Neural progenitor cell (in vitro differentiated cells): ENCODE measurements around the gene ENPP7. TPM values are rescaled to one million over a fixed set of nuclear protein-coding genes. Genes with fewer than 3 reads are reported as not detected.

ENCODE experiments used
- DNase-seq: peaks from one replicate; pipeline ENCODE4 v3.0.0-alpha.2; 2016; ENCODE audit warnings: low spot score
- H2AFZ ChIP-seq: fragments of 200-600 bp; sonication (generic); replicated peaks from 2 replicates; pipeline ENCODE4 v1.6.1; 2016; ENCODE audit warnings: antibody characterized with exemption
- H3F3A ChIP-seq: fragments of 200-600 bp; sonication (generic); 2 replicates; pipeline ENCODE4 v1.6.1; 2016; ENCODE audit warnings: antibody characterized with exemption, low read depth
- H3K27ac ChIP-seq: fragments of 200-600 bp; sonication (generic); 2 replicates; pipeline ENCODE4 v1.5.1; 2016; ENCODE audit warnings: mild to moderate bottlenecking
- H3K27me3 ChIP-seq: fragments of 200-600 bp; sonication (generic); 2 replicates; pipeline ENCODE4 v1.6.1; 2016; ENCODE audit warnings: mild to moderate bottlenecking, moderate library complexity
- H3K36me3 ChIP-seq: fragments of 200-600 bp; sonication (generic); 2 replicates; pipeline ENCODE4 v1.5.1; 2016
- H3K4me1 ChIP-seq: fragments of 200-600 bp; sonication (generic); 2 replicates; pipeline ENCODE4 v1.6.1; 2016; ENCODE audit warnings: mixed run types
- H3K4me2 ChIP-seq: fragments of 200-600 bp; sonication (generic); 2 replicates; pipeline ENCODE4 v1.6.1; 2016
- H3K4me3 ChIP-seq: fragments of 200-600 bp; sonication (generic); 2 replicates; pipeline ENCODE4 v1.5.1; 2016
- H3K79me2 ChIP-seq: fragments of 200-600 bp; sonication (generic); 2 replicates; pipeline ENCODE4 v1.6.1; 2016; ENCODE audit warnings: low read depth
- H3K9ac ChIP-seq: fragments of 200-600 bp; sonication (generic); 2 replicates; pipeline ENCODE4 v1.6.1; 2016
- H3K9me3 ChIP-seq: fragments of 200-600 bp; sonication (generic); 2 replicates; pipeline ENCODE4 v1.5.1; 2016; ENCODE audit warnings: low read depth
- H4K20me1 ChIP-seq: fragments of 200-600 bp; sonication (generic); 2 replicates; pipeline ENCODE4 v1.6.1; 2016; ENCODE audit warnings: low read depth
- H3K27ac Mint-ChIP-seq: 3 replicates; pipeline ENCODE4 v1.8.0; 2021; ENCODE audit warnings: mixed read lengths
- H3K27me3 Mint-ChIP-seq: 2 replicates; pipeline ENCODE4 v1.8.0; 2022; ENCODE audit warnings: low read depth, mild to moderate bottlenecking, inconsistent platforms, moderate library complexity, mixed read lengths; ENCODE audit not compliant: insufficient read depth
- H3K36me3 Mint-ChIP-seq: 3 replicates; pipeline ENCODE4 v1.8.0; 2021; ENCODE audit warnings: mixed read lengths
- H3K4me1 Mint-ChIP-seq: 3 replicates; pipeline ENCODE4 v1.8.0; 2021; ENCODE audit warnings: mixed read lengths
- H3K4me3 Mint-ChIP-seq: 3 replicates; pipeline ENCODE4 v1.8.0; 2021; ENCODE audit warnings: mild to moderate bottlenecking, moderate library complexity, mixed read lengths
- H3K9me3 Mint-ChIP-seq: 3 replicates; pipeline ENCODE4 v1.8.0; 2020; ENCODE audit warnings: mixed read lengths
- CTCF ChIP-seq: fragments of 200-600 bp; sonication (generic); IDR thresholded peaks from 2 replicates; pipeline ENCODE4 v1.5.1; 2017; ENCODE audit warnings: antibody characterized with exemption, mild to moderate bottlenecking
- EZH2 ChIP-seq: fragments of 200-600 bp; sonication (generic); IDR thresholded peaks from 2 replicates; pipeline ENCODE4 v1.6.1; 2017; ENCODE audit warnings: antibody characterized with exemption, mild to moderate bottlenecking, moderate library complexity
- EZH2phosphoT487 ChIP-seq: fragments of 200-600 bp; sonication (generic); IDR thresholded peaks from 2 replicates; pipeline ENCODE4 v1.6.1; 2017; ENCODE audit warnings: antibody characterized with exemption
- total RNA-seq: library from RNA; depleted of rRNA; stranded (reverse); fragments of >200 nt; gene quantifications from 2 replicates; pipeline ENCODE4 v1.2.3, GENCODE V29; 2015; ENCODE audit warnings: low replicate concordance

ENPP7 gene
- total RNA-seq, 1 donor from 2014 or later, result not detected

DNA sequence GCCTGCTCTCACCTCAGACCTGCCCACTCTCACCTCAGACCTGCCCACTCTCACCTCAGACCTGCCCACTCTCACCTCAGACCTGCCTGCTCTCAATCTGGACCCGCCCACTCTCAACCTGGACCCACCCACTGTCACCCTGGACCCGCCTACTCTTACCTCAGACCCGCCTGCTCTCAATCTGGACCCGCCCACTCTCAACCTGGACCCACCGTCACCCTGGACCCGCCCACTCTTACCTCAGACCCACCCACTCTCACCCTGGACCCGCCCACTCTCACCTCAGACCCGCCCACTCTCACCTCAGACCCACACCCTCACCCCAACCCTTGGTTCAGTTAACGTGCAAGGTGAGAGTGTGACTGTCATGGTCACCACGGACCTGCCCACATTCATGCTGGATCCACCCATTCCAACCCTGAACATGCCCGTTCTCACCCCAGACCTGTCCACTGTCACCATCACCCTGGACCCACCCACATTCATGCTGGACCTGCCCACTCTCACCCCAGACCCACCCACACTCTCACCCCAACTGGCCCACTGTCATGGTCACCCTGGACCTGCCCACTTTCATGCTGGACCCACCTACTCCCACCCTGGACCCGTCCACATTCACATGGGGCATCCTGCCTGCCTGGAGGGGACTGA lies 31.2 kb upstream of the ENPP7 start:
- Mint-ChIP-seq H3K27me3 (peaks cover 2% of the 10 kb centered on the region), H3K4me3 (no peak overlapping the region), H3K9me3 (no peaks in the 10 kb centered on the region), H3K27ac (peak overlapping the region; percentile 90), H3K4me1 (peaks cover 25% of the 10 kb centered on the region), H3K36me3 (no peaks in the 10 kb centered on the region)
- Histone ChIP-seq H3K27ac (no peak overlapping the region), H3K4me2 (no peak overlapping the region), H2AFZ (no peak overlapping the region), H3K9me3 (no peaks in the 10 kb centered on the region), H4K20me1 (no peaks in the 10 kb centered on the region), H3K4me3 (no peak overlapping the region), H3K79me2 (no peaks in the 10 kb centered on the region), H3K9ac (no peak overlapping the region), H3F3A (no peaks in the 10 kb centered on the region), H3K4me1 (no peaks in the 10 kb centered on the region), H3K36me3 (no peaks in the 10 kb centered on the region), H3K27me3 (no peaks in the 10 kb centered on the region)
- DNase-seq, result no peak
- no peak for TF ChIP-seq CTCF
- TF ChIP-seq EZH2phosphoT487, result no peak
- no peak for TF ChIP-seq EZH2

GRCh38 chr17:79700592-79700991 lies 30.2 kb upstream of the ENPP7 start:
- Histone ChIP-seq H3K9me3 (no peaks in the 10 kb centered on the region), H3K9ac (no peak overlapping the region), H3K36me3 (no peaks in the 10 kb centered on the region), H3K79me2 (no peaks in the 10 kb centered on the region), H3K4me3 (no peak overlapping the region), H3F3A (no peaks in the 10 kb centered on the region), H3K27ac (no peak overlapping the region), H4K20me1 (no peaks in the 10 kb centered on the region), H3K27me3 (no peaks in the 10 kb centered on the region), H3K4me2 (no peak overlapping the region), H2AFZ (no peak overlapping the region), H3K4me1 (no peaks in the 10 kb centered on the region)
- no peak overlapping the region for H3K4me3 Mint-ChIP-seq
- DNase-seq, result no peak
- no peaks in the 10 kb centered on the region for H3K9me3 Mint-ChIP-seq
- TF ChIP-seq CTCF, result no peak
- no peak for TF ChIP-seq EZH2
- no peak for TF ChIP-seq EZH2phosphoT487
- H3K27me3 Mint-ChIP-seq, result peaks cover 2% of the 10 kb centered on the region
- H3K4me1 Mint-ChIP-seq, result peaks cover 23% of the 10 kb centered on the region
- H3K27ac Mint-ChIP-seq, result no peak overlapping the region
- H3K36me3 Mint-ChIP-seq, result no peaks in the 10 kb centered on the region

DNA sequence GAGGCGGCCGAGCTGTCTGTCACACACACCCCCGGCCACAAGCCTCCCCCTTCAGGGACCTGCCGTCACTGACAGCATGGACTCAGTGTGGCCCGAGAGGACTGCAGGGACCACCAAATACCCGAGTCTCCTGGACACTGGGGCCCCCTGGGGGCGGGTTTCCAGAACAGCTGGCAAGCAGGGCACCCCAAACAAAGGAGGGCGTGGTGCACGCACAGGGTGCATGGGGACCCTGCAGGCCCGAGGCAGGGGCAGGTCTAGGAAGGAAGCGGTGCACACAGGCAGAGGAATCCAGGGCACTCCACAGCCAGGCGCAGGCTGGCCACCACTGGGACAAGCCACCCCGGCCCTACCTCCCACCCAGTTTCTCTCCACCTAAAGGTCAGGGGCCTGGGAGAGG lies 28.7 kb upstream of the ENPP7 start:
- H3K9me3 Mint-ChIP-seq, result no peaks in the 10 kb centered on the region
- peaks cover 2% of the 10 kb centered on the region for H3K27me3 Mint-ChIP-seq
- H3K4me1 Mint-ChIP-seq, result peaks cover 12% of the 10 kb centered on the region
- H3K27me3 ChIP-seq, result no peaks in the 10 kb centered on the region
- H3K4me1 ChIP-seq, result no peaks in the 10 kb centered on the region
- no peaks in the 10 kb centered on the region for H3K9me3 ChIP-seq
- no peak overlapping the region for H3K27ac ChIP-seq
- no peak overlapping the region for H3K27ac Mint-ChIP-seq
- DNase-seq, result peak; percentile 64
- no peak overlapping the region for H3K4me3 Mint-ChIP-seq
- no peaks in the 10 kb centered on the region for H3F3A ChIP-seq
- no peak overlapping the region for H3K4me3 ChIP-seq
- no peak overlapping the region for H3K4me2 ChIP-seq
- H4K20me1 ChIP-seq, result no peaks in the 10 kb centered on the region
- H3K9ac ChIP-seq, result no peak overlapping the region
- H3K36me3 Mint-ChIP-seq, result no peaks in the 10 kb centered on the region
- no peak for TF ChIP-seq EZH2
- TF ChIP-seq EZH2phosphoT487, result no peak
- TF ChIP-seq CTCF, result peak; percentile 46
- no peaks in the 10 kb centered on the region for H3K79me2 ChIP-seq
- no peaks in the 10 kb centered on the region for H3K36me3 ChIP-seq
- H2AFZ ChIP-seq, result peak overlapping the region; percentile 13
